NT2/D1 (cell line): Measurements from ENCODE around the gene HDAC3.

Experiments
- YY1 ChIP-seq: IDR thresholded peaks from 2 replicates; pipeline ENCODE4 v1.6.1; 2011; ENCODE audit not compliant: insufficient read length, insufficient read depth
- ZNF274 ChIP-seq: IDR thresholded peaks from 2 replicates; pipeline ENCODE4 v1.6.1; 2011; ENCODE audit warnings: mild to moderate bottlenecking, low read depth, low read length

DNA sequence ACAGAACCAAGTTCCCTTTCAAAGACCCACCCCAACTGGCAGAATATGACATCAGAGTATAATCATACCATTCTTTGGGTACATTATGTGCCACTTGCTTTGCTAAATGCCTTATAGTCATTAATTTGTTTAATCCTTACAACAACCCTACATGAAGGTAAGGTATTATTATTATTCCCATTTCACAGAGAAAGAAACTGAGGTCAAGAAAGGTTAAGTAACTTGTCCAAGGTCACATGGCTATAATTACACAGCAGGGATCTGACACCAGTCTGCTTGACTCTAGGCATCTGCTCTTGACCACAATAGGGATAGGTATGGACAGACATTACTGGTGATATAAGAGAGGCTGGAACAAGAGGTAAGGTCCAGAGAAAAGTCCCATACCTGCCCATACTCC, 13.3 kb upstream of the HDAC3 start:
- TF ChIP-seq YY1, result no peak
- TF ChIP-seq ZNF274, result no peak
